Spleen (tissue), 7 donors: ENCODE data around the gene LCORL.

Experiments used
- POLR2AphosphoS5 ChIP-seq, 3 donors: sonication (generic); formaldehyde crosslinking; IDR thresholded peaks; one replicate each; pipeline ENCODE4 v1.5.1; 2017; ENCODE audit warnings: antibody characterized with exemption in 3 of 3
- TF ChIP-seq, protein P1 (sequence below), 11 experiments: fragments of 200-600 bp in 7 of 11; fragments of 450-650 bp in 4 of 11; sonication (generic) in 4 of 11; IDR thresholded peaks in 8 of 11; conservative IDR thresholded peaks in 3 of 11; 1 replicate in 7 of 11; 2 replicates in 4 of 11; pipeline versions ENCODE4 v1.4.0 to v1.8.0; 2016 to 2021; ENCODE audit warnings: antibody characterized with exemption in 11 of 11, inconsistent platforms in 4 of 11, mild to moderate bottlenecking in 1 of 11
- donor health status: DM: no; HTN: no; CAD: no; lungs with moderate emphysema.
- donor health status: DM: no; HTN: no; CAD: no.
- donor health status: DM: no; HTN: no; CAD: no.

DNA sequence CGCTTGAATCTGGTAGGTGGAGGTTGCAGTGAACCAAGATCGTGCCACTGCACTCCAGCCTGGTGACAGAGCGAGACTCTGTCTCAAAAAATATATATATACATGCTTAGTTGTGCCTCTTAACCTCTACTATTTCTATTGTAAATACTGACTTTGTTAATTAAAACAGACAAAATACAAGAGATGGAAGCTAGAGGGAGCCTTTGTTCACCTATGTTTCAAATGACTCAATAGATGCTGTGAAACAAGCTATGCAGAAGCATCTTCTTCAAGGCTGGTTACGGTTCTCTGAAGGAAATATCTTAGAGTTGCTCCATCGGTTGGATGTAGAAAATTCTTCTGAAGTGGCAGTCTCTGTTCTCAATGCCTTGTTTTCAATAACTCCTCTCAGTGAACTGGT is 204.5 kb downstream of the LCORL start:
- TF ChIP-seq, protein P1, sequence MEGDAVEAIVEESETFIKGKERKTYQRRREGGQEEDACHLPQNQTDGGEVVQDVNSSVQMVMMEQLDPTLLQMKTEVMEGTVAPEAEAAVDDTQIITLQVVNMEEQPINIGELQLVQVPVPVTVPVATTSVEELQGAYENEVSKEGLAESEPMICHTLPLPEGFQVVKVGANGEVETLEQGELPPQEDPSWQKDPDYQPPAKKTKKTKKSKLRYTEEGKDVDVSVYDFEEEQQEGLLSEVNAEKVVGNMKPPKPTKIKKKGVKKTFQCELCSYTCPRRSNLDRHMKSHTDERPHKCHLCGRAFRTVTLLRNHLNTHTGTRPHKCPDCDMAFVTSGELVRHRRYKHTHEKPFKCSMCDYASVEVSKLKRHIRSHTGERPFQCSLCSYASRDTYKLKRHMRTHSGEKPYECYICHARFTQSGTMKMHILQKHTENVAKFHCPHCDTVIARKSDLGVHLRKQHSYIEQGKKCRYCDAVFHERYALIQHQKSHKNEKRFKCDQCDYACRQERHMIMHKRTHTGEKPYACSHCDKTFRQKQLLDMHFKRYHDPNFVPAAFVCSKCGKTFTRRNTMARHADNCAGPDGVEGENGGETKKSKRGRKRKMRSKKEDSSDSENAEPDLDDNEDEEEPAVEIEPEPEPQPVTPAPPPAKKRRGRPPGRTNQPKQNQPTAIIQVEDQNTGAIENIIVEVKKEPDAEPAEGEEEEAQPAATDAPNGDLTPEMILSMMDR (IDR thresholded peaks at IDR 0.05 in 8 of 11, conservative IDR thresholded peaks at IDR 0.05 in 3 of 11), result peak in 10 of 11 experiments; percentile 3 to 65 (median 50)
- TF ChIP-seq POLR2AphosphoS5 (IDR thresholded peaks at IDR 0.05), result no peak
